HepG2 (cell line): ENCODE data around the gene CNOT8. TPM values are rescaled to one million over a fixed set of nuclear protein-coding genes. Genes with fewer than 3 reads are reported as not detected.

Experiments
- ATF1 ChIP-seq: IDR thresholded peaks from 2 replicates; pipeline ENCODE4 v1.6.1; 2016; ENCODE audit warnings: mild to moderate bottlenecking, control low read depth
- CAMTA2 ChIP-seq: sonication (generic); formaldehyde crosslinking; IDR thresholded peaks from 2 replicates; pipeline ENCODE4 v1.4.0; 2020; ENCODE audit warnings: mild to moderate bottlenecking, missing genetic modification reagents, borderline replicate concordance
- GABPB1 ChIP-seq: IDR thresholded peaks from 2 replicates; pipeline ENCODE4 v1.6.1; 2016; ENCODE audit warnings: mild to moderate bottlenecking, missing genetic modification reagents, moderate library complexity, missing compliant biosample characterization
- HMG20B ChIP-seq: conservative IDR thresholded peaks from 2 replicates; pipeline ENCODE4 v1.6.1; 2016; ENCODE audit warnings: missing genetic modification reagents, missing compliant biosample characterization
- HNRNPLL ChIP-seq: fragments of 200-400 bp; formaldehyde crosslinking; IDR thresholded peaks from 2 replicates; pipeline ENCODE4 v1.6.1; 2017; ENCODE audit warnings: mild to moderate bottlenecking, low read depth, low read length; ENCODE audit not compliant: poor library complexity, severe bottlenecking
- NFIB ChIP-seq: sonication (generic); formaldehyde crosslinking; IDR thresholded peaks from 2 replicates; pipeline ENCODE4 v1.9.0; 2021; ENCODE audit warnings: missing genetic modification reagents, mild to moderate bottlenecking, borderline replicate concordance
- SRF ChIP-seq: IDR thresholded peaks from 2 replicates; pipeline ENCODE4 v1.6.1; 2011; ENCODE audit warnings: mild to moderate bottlenecking, low read depth, low read length, moderate library complexity
- TOE1 ChIP-seq: sonication (generic); formaldehyde crosslinking; IDR thresholded peaks from 2 replicates; pipeline ENCODE4 v1.4.0; 2020; ENCODE audit warnings: mild to moderate bottlenecking, missing genetic modification reagents
- ZFP36L1 ChIP-seq: sonication (generic); formaldehyde crosslinking; IDR thresholded peaks from 2 replicates; pipeline ENCODE4 v1.8.0; 2022; ENCODE audit warnings: mild to moderate bottlenecking, missing genetic modification reagents, moderate library complexity
- ZFP36L2 ChIP-seq: sonication (generic); formaldehyde crosslinking; IDR thresholded peaks from 2 replicates; pipeline ENCODE4 v1.4.0; 2020; ENCODE audit warnings: missing genetic modification reagents
- ZNF12 ChIP-seq: sonication (generic); formaldehyde crosslinking; IDR thresholded peaks from 2 replicates; pipeline ENCODE4 v1.5.0; 2020; ENCODE audit warnings: missing genetic modification reagents
- ZSCAN31 ChIP-seq: sonication (generic); formaldehyde crosslinking; IDR thresholded peaks from 2 replicates; pipeline ENCODE4 v1.5.0; 2020; ENCODE audit warnings: low read depth, mild to moderate bottlenecking, missing genetic modification reagents
- polyA plus RNA-seq, 8 experiments: library from polyadenylated mRNA; depleted of rRNA in 3 of 8; stranded (reverse) in 7 of 8; unstranded in 1 of 8; fragments of >200 nt; fragmentation: Illumina TruSeq in 4 of 8; extraction: Trizol in 4 of 8; gene quantifications; 2 replicates each; pipeline versions ENCODE4 v1.2.1 to v1.2.3, GENCODE V29; 2011 to 2016; ENCODE audit warnings: low read depth in 4 of 8, missing spikeins in 1 of 8, mixed read lengths in 1 of 8; ENCODE audit not compliant: insufficient read depth in 1 of 8
- total RNA-seq, 5 experiments: library from RNA; depleted of rRNA; stranded (reverse); fragments of >200 nt; fragmentation: Illumina TruSeq; extraction: Trizol; gene quantifications; 2 replicates each; pipeline ENCODE4 v1.2.3, GENCODE V29; 2016; ENCODE audit warnings: low read depth in 1 of 5
- TF ChIP-seq, protein P1 (sequence below): sonication (generic); formaldehyde crosslinking; IDR thresholded peaks from 2 replicates; pipeline ENCODE4 v1.4.0; 2020; ENCODE audit warnings: missing genetic modification reagents
- TF ChIP-seq, protein P2 (sequence below): sonication (generic); formaldehyde crosslinking; IDR thresholded peaks from 2 replicates; pipeline ENCODE4 v1.5.0; 2020; ENCODE audit warnings: mild to moderate bottlenecking, missing genetic modification reagents
- TF ChIP-seq, protein P3 (sequence below), 2 experiments: IDR thresholded peaks; 2 replicates each; pipeline ENCODE4 v1.6.1; 2011 to 2012; ENCODE audit warnings: low read length in 2 of 2, borderline replicate concordance in 1 of 2, low read depth in 1 of 2, mild to moderate bottlenecking in 1 of 2, moderate library complexity in 1 of 2
- TF ChIP-seq, protein P4 (sequence below): IDR thresholded peaks from 2 replicates; pipeline ENCODE4 v1.6.1; 2016; ENCODE audit warnings: control low read depth

CNOT8 gene
- total and polyA plus RNA-seq, 2 of the 13 experiments (the other 11 are each of a cell fraction or from before 2014, with no cell fraction given) = 37.1 to 74.9 TPM

DNA sequence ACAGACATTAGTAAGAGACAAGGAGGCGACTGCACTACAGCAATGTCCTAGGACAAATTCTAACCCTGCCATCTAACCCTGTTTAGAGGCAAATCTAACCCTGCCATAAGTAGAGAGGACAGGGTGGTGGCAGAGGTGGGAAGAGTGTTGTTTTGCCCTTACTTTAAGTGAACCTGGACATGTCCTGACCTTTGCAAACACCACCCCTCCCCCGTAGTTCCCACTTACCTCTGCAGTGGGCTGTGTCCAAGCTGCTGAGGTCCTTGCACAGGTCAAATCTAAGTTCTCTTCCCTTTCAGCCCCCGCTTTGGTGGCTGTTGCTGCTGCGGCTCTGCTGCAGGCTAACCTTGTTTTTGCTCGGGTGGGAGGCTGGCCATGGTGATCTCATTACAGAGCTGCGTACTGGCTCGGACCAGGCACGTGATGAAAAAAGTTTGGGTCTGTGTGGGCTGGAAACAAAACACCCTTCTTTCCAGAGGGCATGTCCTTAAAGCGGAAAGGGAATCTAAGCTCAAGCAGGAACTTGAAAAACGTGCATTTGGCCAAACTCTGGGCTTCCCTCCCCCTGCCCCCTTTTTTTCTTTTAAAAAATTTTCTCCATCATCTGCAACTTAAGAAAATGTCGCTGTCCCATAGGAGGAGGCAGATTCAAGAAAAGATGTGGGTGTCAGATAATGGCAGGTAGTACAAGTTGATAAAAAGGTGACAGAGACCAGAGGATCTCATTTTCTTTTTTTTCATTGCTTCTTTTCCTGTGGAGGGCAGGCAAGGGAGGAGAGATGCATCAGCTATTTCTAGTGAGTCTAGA, 8.0 kb upstream of the CNOT8 start, which contains the start of gene FAXDC2 (continued):
- TF ChIP-seq, protein P1, sequence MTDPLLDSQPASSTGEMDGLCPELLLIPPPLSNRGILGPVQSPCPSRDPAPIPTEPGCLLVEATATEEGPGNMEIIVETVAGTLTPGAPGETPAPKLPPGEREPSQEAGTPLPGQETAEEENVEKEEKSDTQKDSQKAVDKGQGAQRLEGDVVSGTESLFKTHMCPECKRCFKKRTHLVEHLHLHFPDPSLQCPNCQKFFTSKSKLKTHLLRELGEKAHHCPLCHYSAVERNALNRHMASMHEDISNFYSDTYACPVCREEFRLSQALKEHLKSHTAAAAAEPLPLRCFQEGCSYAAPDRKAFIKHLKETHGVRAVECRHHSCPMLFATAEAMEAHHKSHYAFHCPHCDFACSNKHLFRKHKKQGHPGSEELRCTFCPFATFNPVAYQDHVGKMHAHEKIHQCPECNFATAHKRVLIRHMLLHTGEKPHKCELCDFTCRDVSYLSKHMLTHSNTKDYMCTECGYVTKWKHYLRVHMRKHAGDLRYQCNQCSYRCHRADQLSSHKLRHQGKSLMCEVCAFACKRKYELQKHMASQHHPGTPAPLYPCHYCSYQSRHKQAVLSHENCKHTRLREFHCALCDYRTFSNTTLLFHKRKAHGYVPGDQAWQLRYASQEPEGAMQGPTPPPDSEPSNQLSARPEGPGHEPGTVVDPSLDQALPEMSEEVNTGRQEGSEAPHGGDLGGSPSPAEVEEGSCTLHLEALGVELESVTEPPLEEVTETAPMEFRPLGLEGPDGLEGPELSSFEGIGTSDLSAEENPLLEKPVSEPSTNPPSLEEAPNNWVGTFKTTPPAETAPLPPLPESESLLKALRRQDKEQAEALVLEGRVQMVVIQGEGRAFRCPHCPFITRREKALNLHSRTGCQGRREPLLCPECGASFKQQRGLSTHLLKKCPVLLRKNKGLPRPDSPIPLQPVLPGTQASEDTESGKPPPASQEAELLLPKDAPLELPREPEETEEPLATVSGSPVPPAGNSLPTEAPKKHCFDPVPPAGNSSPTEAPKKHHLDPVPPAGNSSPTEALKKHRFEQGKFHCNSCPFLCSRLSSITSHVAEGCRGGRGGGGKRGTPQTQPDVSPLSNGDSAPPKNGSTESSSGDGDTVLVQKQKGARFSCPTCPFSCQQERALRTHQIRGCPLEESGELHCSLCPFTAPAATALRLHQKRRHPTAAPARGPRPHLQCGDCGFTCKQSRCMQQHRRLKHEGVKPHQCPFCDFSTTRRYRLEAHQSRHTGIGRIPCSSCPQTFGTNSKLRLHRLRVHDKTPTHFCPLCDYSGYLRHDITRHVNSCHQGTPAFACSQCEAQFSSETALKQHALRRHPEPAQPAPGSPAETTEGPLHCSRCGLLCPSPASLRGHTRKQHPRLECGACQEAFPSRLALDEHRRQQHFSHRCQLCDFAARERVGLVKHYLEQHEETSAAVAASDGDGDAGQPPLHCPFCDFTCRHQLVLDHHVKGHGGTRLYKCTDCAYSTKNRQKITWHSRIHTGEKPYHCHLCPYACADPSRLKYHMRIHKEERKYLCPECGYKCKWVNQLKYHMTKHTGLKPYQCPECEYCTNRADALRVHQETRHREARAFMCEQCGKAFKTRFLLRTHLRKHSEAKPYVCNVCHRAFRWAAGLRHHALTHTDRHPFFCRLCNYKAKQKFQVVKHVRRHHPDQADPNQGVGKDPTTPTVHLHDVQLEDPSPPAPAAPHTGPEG (CRISPR knock-in tag) = no peak
- TF ChIP-seq ZSCAN31 (CRISPR knock-in tag) (no peak), NFIB (CRISPR knock-in tag) (no peak), HNRNPLL (no peak), TOE1 (CRISPR knock-in tag) (no peak), CAMTA2 (CRISPR knock-in tag) (no peak), HMG20B (no peak), ZFP36L2 (CRISPR knock-in tag) (no peak), ZNF12 (CRISPR knock-in tag) (no peak), GABPB1 (CRISPR knock-in tag) (no peak), SRF (no peak), ZFP36L1 (CRISPR knock-in tag) (no peak), ATF1 (no peak)
- TF ChIP-seq, protein P2, sequence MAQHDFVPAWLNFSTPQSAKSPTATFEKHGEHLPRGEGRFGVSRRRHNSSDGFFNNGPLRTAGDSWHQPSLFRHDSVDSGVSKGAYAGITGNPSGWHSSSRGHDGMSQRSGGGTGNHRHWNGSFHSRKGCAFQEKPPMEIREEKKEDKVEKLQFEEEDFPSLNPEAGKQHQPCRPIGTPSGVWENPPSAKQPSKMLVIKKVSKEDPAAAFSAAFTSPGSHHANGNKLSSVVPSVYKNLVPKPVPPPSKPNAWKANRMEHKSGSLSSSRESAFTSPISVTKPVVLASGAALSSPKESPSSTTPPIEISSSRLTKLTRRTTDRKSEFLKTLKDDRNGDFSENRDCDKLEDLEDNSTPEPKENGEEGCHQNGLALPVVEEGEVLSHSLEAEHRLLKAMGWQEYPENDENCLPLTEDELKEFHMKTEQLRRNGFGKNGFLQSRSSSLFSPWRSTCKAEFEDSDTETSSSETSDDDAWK (CRISPR knock-in tag) = no peak
- TF ChIP-seq, protein P3, sequence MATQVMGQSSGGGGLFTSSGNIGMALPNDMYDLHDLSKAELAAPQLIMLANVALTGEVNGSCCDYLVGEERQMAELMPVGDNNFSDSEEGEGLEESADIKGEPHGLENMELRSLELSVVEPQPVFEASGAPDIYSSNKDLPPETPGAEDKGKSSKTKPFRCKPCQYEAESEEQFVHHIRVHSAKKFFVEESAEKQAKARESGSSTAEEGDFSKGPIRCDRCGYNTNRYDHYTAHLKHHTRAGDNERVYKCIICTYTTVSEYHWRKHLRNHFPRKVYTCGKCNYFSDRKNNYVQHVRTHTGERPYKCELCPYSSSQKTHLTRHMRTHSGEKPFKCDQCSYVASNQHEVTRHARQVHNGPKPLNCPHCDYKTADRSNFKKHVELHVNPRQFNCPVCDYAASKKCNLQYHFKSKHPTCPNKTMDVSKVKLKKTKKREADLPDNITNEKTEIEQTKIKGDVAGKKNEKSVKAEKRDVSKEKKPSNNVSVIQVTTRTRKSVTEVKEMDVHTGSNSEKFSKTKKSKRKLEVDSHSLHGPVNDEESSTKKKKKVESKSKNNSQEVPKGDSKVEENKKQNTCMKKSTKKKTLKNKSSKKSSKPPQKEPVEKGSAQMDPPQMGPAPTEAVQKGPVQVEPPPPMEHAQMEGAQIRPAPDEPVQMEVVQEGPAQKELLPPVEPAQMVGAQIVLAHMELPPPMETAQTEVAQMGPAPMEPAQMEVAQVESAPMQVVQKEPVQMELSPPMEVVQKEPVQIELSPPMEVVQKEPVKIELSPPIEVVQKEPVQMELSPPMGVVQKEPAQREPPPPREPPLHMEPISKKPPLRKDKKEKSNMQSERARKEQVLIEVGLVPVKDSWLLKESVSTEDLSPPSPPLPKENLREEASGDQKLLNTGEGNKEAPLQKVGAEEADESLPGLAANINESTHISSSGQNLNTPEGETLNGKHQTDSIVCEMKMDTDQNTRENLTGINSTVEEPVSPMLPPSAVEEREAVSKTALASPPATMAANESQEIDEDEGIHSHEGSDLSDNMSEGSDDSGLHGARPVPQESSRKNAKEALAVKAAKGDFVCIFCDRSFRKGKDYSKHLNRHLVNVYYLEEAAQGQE (IDR thresholded peaks at IDR 0.05; ENCODE audit: borderline replicate concordance in 1 of 2, low read depth in 1 of 2, low read length in 2 of 2) = 0 out of 4 replicates have a peak, but pooled peaks of 1 of the 2 experiments have one; percentile 18
- TF ChIP-seq, protein P4, sequence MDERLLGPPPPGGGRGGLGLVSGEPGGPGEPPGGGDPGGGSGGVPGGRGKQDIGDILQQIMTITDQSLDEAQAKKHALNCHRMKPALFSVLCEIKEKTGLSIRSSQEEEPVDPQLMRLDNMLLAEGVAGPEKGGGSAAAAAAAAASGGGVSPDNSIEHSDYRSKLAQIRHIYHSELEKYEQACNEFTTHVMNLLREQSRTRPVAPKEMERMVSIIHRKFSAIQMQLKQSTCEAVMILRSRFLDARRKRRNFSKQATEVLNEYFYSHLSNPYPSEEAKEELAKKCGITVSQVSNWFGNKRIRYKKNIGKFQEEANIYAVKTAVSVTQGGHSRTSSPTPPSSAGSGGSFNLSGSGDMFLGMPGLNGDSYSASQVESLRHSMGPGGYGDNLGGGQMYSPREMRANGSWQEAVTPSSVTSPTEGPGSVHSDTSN (CRISPR knock-in tag) = no peak
